GM19023 (cell line): ENCODE results near the gene SFRP2.

Source experiments
- ATAC-seq: cut with Tn5 transposase; IDR thresholded peaks from one replicate; pipeline ENCODE4 v1.9.1; 2021; ENCODE audit warnings: mild to moderate bottlenecking, moderate library complexity; ENCODE audit not compliant: unreplicated experiment

SFRP2 gene, protein sequence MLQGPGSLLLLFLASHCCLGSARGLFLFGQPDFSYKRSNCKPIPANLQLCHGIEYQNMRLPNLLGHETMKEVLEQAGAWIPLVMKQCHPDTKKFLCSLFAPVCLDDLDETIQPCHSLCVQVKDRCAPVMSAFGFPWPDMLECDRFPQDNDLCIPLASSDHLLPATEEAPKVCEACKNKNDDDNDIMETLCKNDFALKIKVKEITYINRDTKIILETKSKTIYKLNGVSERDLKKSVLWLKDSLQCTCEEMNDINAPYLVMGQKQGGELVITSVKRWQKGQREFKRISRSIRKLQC

DNA sequence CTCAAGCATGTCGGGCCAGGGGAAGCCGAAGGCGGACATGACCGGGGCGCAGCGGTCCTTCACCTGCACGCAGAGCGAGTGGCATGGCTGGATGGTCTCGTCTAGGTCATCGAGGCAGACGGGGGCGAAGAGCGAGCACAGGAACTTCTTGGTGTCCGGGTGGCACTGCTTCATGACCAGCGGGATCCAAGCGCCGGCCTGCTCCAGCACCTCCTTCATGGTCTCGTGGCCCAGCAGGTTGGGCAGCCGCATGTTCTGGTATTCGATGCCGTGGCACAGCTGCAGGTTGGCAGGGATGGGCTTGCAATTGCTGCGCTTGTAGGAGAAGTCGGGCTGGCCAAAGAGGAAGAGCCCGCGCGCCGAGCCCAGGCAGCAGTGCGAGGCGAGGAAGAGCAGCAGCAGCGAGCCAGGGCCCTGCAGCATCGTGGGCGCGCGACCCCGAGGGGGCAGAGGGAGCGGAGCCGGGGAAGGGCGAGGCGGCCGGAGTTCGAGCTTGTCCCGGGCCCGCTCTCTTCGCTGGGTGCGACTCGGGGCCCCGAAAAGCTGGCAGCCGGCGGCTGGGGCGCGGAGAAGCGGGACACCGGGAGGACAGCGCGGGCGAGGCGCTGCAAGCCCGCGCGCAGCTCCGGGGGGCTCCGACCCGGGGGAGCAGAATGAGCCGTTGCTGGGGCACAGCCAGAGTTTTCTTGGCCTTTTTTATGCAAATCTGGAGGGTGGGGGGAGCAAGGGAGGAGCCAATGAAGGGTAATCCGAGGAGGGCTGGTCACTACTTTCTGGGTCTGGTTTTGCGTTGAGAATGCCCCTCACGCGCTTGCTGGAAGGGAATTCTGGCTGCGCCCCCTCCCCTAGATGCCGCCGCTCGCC lies at the start of gene SFRP2:
Gene SFRP2 (minus strand): TSS at position 671 of the 864 bp plus-strand sequence. CDS start 248 bp downstream, at position 423.
- no peak for ATAC-seq

DNA sequence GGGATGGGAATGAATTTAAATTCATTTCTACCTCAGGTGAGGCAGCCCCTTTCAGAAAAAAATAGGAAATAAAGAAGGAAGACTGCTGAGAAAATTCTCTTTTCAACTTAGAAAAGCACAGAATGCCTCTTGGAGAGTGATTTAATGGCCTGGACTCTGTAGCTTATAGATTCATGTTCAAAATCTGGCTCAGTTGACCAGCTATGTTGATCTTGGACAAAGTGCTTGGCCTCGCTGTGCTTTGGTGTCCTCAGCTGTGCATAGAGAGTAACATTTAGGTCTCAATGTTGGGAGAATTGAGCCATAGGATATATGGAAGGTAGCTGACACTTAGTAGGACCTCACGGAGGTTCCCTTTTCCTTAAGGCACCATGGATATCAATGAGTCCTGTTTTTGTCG lies 49.7 kb upstream of the SFRP2 start:
- no peak for ATAC-seq

DNA sequence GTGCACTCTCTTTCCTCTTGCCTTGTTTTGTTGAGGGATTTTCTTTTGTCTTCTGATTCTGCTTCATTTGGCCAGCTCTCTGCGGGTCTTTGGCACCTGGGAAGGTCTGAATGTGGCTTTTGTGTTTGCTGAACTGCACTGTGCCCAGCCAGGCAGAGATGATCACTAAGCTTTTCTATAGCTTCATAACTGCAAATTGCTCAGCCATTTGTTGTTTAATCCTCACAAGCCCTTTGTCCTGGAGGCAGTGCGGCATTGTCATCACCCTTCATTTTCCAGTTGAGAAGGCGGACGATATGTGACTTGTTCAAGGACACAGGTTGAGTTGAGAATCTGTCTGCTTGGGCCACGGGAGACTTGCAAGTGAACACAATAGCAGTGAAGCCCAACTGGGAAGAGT lies 46.0 kb upstream of the SFRP2 start:
- no peak for ATAC-seq

DNA sequence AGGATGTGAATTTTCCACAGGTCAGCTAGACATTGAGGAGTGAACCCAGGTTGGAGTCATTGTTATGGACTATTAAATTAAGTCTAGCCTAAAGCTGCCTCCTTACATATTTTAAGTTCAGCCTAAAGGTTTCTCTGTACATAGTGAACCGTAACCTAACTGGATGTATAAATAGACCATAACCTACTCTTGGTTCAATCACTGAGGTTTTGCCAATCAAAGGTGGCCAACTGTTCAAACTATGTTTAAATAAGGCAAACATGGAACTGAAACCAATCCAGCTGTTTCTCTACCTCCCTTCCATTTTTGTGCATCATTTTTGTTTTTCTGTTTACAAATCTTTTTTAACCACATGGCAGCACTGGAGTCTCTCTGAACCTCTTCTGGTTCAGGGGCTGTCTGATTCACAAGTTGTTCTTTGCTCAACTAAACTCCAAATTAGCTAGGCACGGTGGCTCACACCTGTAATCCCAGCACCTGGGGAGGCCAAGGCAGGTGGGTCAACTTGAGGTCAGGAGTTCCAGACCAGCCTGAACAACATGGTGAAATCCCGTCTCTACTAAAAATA lies 43.9 kb upstream of the SFRP2 start:
- no peak for ATAC-seq

DNA sequence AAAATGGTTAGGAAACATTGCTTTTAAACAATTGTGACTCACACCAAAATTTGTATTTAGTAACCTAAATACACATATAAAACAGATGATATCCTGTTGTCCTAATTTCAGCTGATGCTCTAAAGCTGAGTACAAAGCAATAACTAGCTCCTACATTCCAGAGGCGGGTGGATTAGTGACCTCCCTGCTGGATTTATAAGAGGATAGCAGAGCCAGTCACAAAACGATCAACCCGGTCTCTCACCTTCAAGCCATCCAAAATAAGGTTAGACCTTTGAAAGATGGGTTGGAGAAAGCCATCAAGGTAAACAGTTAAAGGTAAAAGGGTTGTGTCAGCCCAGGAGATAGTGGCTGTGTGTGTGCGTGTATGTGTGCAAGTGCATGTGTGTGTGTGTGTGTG lies 43.2 kb upstream of the SFRP2 start:
- no peak for ATAC-seq

DNA sequence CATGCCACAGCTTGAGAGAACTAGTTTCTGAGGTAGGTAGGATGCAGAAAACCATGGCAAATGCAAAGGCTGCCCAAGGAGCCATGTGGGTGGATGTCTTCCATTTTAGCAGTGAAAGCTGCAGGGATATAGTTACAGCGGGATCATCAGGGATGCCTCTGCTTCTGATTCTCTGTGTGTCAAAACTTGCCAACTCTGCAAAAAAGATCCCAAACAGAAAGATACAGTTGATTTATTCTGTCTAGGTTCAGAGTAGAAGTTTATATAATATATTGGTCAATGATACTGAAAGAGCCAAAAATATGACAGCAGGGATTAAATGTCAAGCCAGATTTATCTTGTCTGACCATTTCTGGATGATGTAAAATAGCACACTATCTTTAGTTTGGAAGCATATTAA lies 42.4 kb upstream of the SFRP2 start:
- no peak for ATAC-seq

DNA sequence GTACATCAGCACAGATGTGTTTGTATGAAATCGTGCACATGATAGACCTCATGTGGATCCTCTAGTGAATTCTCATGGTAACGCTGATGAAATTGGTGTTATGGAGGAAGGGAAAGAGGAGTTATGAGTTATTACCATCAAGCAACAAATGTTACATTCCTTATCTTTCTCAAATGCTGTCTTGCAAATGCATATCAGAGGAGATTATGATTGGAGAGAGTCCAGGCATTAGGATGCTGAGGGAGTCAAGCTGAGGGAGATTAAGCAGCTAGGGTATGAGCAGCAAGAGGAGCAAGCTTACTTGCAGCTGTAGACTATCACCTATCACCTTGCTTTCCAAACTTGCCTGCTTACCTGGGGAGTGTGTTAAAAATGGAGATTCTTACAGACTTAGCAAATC lies 36.8 kb upstream of the SFRP2 start:
- no peak for ATAC-seq

DNA sequence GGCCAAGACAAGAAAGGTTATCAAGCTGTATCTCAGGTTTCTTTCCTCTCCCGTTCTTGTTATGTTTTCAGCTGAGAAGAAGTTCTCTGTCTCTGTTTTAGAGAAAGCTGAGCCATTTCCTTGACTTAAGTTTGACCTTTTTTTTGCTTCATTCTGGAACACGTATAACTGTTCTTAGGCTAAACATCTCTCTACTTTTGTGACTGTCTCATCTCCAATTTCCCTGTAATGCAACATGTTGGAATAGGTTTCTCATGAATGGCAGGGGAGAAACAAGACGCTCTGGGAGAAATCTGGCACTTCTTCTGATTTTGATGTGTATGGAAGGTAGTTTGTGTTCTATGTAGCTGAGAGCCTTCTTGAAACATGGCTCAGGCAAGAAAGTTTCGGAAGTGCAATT lies 36.2 kb upstream of the SFRP2 start:
- ATAC-seq, result no peak

DNA sequence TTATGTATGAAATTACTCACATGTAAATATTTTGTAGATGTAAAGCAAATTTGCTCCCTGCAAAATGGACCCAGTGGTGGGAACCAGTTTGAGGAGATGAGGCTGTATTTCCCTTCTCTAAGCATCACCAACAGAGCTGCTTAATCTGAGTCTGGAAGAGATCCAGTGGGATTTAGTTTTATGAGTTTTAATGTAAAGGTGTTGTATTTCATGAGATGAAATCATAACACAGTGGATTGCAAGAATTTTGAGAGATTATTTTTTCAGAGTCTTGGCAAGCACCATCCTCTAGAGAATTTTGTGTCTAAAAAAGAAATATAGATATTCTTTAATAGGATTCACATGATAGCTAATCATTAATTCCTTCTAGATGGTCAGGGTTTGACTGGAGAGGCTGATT lies 35.6 kb upstream of the SFRP2 start:
- no peak for ATAC-seq

DNA sequence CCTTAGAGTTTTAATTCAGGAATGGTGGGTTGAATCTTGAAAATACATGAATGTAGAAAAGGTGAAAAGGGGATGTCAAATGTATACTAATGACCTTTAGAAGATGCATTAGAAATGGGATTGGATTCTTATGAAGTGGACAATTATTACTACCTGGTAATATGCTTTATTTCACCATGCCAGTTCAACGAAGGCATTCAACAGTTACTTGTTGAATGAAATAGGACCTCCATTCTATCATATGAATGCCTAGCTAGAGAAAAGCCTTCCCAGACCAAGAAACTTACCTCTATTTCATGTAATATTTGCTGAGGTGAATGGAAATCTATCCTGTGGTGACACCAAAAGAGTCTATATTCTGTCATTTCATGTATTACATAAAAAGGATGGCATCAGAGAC lies 34.6 kb upstream of the SFRP2 start:
- ATAC-seq, result no peak

DNA sequence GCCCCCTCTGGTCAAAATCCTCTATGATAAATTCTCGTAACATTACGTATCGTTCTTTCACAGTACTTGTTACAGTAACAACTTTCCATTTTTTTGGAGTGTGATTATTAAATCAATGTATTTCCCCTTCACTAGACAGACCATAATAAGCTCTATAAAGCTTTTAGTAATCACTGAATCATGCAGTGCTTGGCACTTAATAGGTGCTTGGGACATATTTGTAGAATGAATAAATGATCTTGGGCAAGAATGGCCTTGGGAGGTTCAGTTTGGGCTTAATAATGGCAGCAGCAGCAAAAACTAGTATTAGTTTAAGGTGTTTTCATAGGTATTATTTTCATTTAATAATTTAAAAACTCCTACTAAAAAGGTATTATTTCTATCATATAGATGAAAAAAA lies 33.4 kb upstream of the SFRP2 start:
- no peak for ATAC-seq

DNA sequence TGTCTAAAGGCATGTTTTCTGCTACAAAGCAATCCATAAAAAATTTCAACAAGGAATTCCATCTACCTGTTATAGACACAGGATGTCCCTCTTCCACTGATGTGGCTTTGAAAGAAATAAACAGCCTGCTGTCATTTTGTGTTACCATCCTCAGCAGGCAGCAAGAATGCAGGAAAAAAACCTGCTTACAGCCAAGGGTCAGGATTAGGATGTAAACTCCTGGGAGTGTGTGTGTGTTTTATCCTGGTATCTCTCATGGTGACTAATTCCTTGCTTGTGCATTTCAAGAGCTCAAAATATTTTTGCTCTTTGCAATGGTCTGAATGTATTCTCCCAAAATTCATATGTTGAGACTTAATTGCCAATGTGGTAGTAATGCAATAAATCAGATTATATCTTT lies 28.6 kb upstream of the SFRP2 start:
- ATAC-seq, result no peak

DNA sequence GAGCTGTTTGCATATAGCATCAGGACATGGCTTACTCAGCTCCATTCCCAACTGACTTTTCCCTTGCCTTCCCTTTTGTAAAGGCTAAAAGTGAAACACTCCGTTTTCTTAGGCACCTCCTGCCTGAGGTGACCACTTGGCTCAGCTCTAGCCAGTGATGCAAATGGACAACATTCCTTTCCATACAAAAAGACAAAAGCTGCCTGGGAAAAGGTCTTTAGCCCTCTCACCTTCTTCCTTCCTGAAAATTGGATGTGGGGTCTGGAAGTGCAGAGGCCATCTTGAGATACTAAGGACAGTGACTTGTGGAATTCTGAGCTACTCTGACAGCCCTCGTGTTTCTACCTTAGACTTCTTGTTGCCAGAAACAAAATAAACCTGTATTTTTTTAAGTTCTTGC lies 27.7 kb upstream of the SFRP2 start:
- ATAC-seq, result no peak

DNA sequence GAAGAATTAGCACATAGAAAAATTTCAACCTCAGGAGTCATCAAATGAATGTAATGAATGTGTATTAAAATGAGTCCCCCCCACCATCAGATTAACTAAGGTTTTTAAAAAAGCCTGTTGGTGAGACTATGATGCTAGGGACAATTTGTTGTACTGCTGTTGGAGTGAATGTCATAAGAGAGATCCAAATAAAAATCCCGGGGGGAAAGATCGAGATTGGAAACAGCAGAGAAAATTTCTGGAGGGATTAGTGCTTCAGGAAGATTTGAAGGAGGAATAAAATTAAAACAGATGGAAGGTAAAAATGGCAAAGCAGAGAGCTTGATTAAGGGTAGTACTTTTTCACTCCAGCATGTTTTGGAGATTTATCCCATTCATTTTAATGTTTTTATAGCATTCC lies 25.9 kb upstream of the SFRP2 start:
- no peak for ATAC-seq

DNA sequence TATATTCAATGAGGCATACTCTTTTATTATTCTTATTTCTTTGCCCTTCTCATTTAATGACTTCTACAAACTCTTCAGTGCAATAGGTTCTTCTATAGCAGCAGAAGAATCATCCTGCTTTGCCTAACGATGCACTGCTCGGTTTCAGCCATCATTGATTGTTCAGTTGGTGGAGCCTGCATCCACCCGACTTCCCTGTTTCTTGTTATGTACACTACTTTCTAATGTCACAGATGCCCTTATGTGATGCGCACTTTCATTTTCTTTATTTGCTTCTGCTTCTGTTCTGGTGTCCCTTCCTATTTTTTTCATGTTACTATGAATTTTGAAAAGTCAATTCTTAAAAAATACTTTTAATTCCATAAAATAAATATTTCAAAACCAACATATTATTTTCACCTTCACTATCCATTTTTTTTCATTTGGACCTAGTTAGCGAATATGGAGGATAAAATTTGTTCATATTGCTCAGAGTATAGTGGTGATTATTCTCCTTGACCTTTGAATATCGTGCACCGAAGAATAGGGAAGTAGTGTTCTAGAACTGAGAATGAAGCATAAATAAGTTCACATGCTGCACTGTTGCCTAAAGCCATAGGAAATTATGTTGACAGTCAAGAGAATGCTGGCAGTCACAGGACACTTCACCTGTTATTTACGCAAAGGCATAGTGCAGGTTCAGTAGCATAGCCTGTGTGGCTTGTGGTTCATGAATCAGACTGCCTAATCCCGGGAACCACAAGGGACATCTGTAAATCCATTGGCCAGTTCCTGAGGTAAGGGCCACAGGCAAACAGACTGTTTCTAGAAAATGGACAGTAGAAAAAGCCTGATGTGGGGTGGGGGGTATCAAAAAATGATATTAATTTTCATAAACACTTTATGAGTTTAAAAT lies 21.3 kb upstream of the SFRP2 start:
- ATAC-seq, result no peak

DNA sequence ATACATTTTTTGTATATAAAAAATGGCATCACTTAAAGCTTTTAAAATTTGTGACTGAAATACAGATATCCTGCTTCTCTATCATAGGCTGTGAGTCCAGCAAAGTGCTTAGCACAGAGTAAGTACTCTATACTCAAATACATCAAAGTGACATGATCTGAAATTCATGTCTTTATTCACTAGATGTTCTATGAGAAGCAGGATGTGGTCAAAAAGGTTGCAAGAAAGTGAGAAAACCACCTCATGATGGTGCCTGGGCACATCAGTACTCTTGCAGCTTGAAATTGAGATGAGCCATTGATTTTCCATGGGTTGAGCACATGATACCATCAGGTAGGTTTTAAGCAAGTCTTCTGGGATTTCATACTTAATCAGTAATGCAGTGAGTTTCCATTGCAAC lies 20.4 kb upstream of the SFRP2 start:
- no peak for ATAC-seq

DNA sequence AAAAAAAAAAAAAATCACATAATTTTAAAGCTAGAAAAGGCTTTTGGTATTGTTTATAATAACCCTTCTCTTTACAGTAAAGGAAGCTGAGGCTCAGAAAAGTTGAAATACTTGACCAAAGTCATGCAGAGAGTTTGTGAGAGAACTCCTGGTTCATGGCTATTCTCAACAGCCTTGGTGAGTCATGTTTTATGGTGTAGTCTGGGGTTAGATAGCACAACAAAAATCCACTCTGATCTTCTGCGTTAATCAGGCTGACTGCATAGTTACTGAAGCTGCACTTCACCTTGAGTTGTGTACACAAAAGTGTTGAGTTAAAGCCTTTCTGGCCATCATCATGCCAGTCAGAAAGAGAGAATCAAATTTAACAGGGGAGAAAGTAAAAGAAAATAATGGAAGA lies 19.3 kb upstream of the SFRP2 start:
- no peak for ATAC-seq

DNA sequence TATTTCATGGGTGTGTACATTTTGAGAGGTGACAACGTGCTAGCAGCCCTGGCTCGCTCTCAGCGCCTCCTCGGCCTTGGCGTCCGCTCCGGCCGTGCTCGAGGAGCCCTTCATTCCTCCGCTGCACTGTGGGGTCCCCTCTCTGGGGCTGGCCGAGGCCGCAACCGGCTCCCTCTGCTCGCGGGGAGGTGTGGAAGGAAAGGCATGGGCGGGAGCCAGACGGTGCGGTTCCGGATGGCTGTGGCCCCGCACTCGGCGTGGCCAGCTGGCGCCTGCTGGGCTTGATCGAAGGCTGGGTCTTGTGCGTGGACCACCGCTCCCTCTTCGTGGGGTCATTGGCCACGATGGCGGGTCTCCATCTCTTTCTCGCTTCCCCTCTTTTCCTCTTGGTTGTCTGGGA lies 17.2 kb upstream of the SFRP2 start:
- ATAC-seq, result no peak

DNA sequence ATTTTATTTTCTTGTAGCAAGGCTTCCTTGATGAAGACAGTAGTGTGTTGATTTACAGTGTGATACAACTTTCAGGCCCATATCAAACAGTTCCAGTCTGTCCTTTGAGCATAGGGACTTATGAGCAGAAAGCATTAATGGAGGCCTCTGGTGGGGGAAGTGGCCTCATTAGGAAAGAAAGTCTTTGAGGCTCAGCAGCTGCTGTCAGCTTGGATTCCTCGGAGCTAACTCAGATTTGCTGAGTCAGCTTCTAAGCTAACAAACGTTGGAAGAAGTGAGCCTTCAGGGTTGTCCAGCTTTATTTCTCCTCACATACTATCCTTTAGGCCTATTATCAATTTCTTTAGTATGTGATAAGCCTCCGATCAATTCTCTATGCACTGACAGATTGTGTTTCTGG lies 15.8 kb upstream of the SFRP2 start:
- no peak for ATAC-seq

DNA sequence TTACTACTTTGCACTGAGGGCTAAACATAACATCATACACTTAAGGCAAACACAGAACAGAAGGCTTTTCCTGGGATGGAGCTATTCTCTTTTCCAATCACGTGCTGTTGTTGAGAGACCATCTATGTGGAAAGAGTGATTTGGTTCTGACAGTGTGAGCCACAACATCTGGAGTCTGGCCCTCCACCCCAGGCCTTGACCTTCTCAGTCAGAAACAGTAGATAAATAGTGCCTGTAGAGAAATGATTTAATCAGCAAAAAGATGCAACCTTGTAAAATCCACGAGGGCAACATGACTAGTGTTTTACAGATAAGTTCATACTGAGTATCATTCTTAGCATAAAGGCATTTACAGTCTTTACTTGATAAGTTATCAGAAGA lies 10.8 kb upstream of the SFRP2 start:
- ATAC-seq, result no peak
